CD4-positive, alpha-beta T cell treated with Interleukin-2 at 100 ng/mL for 4 hours (primary cell): ENCODE data around the gene GNB4.

Experiments used
- DNase-seq: peaks from one replicate; pipeline ENCODE4 v3.0.0-alpha.2; 2020; ENCODE audit warnings: low spot score

The GNB4 gene

DNA sequence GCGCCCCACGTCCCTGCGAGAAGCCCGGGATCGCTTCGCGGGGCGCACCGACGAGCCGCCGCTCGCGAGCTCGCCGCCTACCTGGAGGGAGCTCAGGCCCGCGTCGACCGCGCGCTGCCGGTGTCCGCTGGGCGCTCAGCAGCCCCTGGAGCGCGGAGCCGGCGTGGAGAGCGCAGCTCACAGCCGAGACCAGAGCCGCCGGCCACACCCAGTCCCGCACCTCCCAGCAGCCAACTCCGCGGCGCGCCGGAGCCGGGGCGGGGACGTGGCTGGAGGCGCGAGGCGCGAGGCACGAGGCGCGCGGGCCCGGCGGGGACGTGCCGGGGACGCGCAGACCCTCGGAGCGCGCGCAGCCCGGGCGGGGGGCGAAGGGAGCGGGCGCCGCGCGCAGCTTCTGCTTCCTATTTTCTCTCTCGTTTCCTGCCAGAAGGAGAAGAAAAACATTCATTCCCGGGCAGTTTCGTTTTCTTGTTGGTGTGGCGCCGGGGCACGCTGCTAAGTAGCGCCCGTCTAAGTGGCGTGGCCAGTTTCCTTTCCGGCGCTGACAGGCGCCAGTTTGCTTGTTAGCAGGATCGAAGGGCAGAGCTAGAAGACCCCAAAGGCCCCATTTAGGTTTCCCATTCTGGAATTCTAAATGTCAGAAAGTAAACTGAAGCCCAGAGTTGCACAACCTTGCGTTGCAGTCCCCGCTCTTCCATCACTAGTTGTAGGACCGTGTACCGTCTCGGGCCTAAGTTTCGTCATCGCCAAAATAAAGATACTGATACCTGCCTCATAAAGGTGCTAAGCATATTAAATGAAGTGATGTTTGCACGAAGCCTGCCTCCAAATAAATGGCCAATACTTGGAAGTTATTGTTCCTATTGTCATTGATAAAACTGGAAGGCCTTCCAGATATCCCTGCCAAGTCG lies at the start of gene GNB4:
TSS of gene GNB4 (minus strand) at position 206 of the 911 bp plus-strand sequence. CDS start 25,270 bp downstream, outside the sequence.
- DNase-seq: peak; percentile 30

DNA sequence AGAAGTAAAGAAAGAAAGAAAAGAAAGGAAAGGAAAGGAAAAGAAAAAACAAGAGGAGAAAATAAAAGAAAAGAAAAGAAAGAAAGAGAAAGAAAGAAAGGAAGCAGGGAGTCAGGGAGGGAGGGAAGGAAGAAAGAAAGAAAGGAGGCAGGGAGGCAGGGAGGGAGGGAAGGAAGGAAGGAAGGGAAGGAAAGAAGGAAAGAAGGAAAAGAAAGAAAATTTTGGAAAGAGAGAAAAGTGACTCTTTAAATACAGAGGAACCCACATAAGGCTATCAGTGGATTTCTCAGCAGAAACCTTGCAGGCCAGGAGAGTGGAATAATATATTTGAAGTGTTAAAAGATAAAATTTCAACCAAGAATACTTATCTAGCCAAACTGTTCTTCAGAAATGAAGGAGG lies 44.2 kb upstream of the GNB4 start:
- DNase-seq: no peak

DNA sequence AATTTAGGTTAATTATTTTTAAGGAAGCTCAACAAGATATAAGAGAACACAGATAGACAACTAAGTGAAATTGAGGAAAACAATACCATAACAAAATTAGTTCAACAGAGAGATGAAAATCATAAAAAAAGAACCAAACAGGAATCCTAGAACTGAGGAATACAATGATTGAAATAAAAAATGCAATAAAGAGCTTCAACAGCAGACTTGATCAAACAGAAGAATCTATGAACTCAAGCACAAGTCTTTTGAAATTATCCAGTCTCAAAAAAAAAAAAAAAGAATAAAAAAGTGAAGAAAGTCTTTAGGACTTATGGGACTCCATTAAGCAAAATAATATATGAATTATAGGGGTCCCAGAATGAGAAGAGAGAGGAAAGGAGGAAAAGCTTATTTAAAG lies 42.0 kb upstream of the GNB4 start:
- DNase-seq: no peak

DNA sequence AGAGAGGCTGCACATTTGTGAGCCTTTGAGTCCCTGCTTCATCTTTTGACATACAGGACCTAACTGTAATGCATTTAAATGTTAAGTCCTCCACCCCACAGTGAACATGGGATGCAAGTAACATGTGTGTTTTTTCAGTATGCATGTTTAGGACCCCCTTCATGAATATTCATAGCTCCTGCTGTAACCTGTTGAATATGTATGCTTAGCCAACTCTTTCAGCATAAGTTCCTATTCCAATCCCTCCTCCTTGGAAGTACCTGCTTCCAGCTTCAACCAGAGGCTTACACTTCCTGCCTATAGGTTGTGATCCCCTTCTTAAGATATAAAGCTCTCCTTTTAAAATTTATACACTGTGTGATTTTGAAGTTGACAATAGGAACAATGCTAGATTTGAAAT lies 36.9 kb upstream of the GNB4 start:
- no peak for DNase-seq

DNA sequence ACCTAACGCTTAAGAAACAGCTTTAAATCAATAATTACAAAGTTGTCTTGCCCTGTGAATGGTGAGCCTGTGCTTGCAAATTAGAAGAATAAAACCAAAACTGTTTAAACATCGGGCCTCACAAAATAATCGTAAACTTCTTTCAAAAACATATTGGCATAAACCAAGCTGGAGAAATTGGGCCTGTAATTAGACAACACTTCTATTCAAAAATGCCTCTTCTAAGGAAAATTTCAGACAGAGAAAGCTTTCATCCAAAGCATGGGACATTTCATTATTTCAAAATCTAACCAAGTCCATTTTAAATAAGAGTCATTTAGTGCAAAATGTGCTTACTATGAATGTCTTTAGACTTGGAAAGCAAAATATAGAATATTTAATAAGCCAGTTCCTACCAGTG lies 35.5 kb upstream of the GNB4 start:
- DNase-seq: no peak

DNA sequence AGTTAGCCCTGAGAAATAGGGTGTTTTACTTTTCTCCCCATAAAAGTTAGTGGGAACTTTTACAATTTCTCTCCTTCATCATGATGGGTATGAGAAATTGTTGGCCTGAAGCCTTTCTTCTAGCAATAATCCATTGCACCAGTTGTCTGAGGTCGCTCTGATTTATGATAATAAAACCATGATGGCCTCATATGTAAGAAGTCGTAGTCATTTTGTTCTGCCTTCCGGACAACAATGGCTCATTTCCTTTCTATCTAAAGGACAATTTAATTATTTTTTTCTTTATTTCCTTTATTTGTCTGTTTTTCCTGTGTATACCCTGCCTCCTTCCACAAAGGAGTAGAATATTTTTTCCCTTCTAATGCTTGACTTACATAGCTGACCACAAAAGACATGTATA lies 31.6 kb upstream of the GNB4 start:
- DNase-seq: no peak

DNA sequence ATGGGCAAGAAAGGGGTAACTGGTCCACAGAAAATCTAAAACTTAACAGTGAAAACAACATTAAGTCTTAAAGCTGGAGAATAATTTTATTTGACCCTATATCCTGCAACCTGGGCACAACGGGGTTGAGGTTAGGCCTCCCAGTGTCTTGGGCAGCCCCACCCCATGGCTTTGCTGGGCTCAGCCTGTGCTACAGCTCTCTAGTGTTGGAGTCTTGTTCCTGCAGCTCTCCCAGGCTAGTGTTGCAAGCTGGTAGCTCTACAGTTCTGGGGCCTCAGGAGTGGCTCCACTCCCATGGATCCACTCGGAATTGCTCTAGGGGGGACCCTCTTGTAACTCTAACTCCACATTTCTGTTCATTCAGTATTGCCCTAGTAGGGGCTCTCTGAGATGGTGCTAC lies 24.9 kb upstream of the GNB4 start:
- DNase-seq: no peak

DNA sequence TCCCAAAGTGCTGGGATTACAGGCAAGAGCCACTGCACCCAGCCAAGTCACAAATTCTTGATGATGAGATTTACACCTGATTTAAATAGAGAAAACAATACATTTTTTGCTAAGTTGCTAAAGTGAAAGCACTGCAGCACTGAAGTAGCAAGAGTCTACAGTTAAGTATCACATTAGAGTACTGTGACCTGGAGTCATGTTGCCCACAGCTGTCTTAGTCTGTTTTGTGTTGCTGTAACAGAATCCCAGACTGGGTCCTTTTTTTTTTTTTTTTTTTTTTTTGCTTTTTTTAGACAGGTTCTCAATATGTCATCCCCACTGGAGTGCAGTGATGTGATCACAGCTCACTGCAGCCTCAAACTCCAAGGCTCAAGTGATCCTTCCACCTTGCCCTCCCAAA lies 23.2 kb upstream of the GNB4 start:
- no peak for DNase-seq

DNA sequence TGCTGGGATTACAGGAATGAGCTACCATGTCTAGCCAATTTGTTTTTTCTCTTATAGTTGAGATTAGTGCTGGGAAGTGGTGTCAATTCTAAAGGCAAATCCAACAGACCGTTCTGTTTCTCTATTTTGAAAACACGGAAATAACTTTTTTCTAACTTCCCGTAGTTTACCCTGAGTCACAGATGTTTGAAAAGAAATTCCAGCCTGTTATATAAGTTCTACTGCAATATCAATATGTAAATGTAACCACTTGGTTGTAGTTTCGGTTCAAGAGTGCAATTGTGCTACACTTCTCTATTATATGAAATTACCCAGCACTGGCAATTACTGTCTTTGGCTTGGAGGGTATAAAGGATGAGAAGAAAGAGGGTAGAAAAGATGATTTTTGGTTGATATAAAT lies 22.3 kb upstream of the GNB4 start:
- no peak for DNase-seq

DNA sequence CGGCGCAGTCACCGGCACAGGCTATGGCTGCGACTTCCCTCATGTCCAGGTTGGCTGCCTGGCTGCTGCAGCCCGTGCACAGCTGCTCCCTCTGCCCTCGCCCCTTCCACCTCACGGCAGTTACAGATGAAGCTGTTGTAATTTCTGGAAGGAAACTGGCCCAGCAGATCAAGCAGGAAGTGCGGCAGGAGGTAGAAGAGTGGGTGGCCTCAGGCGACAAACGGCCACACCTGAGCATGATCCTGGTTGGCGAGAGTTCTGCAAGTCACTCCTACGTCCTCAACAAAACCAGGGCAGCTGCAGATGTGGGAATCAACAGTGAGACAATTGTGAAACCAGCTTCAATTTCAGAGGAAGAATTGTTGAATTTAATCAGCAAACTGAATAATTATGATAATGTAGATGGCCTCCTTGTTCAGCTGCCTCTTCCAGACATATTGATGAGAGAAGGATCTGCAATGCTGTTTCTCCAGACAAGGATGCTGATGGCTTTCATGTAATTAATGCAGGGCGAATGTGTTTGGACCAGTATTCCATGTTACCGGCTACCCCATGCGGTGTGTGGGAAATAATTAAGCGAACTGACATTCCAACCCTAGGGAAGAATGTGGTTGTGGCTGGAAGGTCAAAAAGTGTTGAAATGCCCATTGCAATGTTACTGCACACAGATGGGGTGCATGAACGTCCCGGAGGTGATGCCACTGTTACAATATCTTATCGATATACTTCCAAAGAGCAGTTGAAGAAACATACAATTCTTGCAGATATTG lies 13.2 kb upstream of the GNB4 start:
- DNase-seq: no peak

DNA sequence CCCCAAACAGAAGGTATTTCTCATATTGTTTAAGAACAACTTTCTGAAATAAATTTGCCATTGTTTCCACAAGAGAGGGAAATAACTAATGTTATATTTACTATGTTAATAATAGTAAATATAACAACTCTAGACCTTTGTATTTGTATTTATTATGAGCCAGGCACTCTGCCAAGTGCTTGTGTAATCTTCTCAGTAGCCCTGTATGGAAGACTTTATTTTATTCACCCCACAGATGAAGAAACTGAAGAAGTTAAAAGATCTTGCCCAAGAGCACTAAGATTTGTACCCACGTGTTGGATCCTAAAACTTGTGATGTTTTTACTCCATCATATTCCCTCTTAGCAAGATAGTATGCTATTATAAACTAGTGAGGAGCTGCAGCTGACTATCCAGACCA lies 12.0 kb upstream of the GNB4 start:
- no peak for DNase-seq

DNA sequence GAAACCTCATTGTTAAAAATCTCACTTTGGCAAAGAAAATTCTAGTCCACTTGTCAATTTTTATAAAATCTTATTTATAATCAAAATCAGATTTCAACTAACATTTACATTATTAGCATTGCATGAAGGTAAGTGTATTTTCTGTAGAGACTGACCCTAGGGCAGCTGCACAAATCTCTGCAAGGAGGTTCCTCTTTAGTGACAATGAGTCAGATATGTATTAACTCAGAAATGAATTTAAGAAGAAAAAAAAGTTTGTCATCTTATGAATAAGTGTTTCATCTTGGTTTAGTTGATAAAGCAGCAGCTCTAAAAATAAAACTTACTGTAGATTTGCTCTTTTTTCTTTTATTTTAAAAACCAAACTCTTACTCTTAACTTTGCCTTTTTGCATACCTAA lies 9.0 kb upstream of the GNB4 start:
- no peak for DNase-seq

DNA sequence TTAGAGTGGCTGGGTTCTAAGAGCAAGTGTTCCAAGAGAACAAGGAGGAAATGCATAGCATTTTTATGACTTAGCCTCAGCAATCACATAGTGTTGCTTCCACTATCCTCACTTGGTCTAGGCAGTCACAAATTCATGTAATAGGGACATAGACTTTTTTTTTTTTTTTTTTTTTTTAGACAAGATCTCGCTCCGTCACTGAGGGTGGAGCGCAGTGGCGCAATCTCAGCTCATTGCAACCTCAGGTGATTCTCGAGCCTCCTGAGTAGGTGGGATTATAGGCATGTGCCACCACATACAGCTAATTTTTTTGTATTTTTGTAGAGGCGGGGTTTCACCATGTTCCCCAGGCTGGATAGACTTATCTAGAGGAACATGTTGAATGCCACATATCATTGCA lies 4.7 kb upstream of the GNB4 start:
- no peak for DNase-seq

DNA sequence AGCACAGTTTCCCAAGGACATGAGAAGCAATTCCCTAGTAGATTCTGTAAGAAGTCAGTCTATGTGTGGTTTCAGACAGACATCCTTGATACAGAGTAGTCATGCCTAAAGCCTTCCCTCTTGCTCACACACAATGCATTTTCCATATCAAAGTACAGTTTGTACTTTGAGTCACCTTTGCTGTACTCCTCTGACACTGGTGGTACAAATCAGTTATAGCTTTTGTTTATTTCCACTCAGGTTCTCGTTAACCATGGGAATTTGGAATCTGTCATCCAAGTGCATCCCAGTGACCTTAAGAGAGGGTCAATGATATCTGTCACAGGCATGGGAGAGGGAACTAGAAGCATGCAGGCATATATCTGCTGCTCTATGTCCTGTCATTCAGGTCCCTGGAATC lies 3.6 kb upstream of the GNB4 start:
- DNase-seq: no peak

DNA sequence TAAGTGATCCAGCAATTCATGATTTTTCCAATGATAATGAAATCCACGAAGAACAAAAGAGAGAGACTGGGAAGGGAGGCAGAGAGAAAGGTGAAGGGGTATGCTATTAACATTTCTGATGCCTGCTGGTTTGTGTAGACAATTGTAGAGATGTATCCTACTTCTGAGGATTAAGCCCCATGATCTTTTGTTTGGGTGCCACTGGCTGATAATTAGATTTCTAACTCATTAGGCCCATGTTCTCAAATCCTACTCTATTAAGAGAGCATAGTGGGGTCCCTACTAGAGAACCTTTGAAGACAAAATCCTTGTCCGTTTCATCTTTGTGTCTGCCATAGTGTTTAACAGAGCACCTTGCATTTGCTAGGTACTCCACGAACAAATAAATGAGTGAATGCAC lies 2.7 kb upstream of the GNB4 start:
- DNase-seq: no peak

DNA sequence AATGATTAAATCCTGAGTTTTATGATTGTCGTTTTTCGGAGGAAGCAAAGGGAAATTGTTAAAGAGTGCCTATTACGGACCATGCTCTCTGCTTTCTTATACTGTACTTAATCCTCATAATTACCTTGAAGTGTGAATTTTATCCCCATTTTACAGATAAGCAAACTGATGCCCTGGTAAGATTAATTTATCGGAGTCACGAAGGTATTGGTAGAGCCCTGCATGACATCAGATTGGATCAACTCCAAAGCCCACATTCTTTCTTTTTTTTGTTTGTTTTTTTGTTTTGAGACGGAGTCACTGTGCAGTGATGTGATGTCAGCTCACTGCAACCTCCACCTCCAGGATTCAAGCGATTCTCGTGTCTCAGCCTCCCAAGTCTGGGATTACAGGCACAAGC lies 1.6 kb upstream of the GNB4 start:
- no peak for DNase-seq

DNA sequence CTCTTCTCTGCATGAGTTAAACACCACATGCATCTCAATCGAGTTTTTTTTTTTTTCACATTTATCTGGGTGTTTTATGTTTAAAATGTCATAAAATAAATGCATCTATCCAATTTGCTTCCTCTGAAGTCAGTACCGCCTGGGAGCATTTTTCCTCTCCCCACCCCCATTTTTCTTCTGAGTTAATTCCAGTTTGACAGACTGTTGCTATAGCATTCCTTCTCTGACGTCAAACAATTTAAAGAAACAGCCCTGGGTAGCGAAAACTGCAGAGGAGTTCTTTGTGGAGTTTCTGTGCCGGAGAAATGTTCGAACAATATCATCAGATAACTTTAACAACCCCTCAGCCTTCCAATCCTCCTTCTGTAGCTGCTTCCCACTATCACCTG lies 900 bp upstream of the GNB4 start:
- DNase-seq: no peak

DNA sequence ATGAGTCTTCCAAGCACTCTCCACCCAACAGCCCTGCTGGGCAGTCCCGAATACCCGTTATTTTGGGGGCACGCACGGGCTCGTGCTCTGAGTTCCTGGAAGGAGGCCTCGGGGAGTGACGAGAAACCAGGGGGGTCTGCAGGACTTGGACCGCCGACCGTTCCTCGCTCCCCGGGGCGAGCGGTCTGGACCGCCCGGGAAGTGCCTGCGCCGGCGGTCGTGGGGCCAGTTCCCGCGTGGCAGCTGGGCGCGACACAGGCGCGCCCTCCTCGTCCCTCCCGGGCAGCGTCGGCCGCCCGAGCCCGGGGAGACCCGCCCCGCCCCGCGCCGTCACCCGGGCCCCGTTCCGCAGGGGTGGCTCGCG lies 387 bp downstream of the GNB4 start:
- no peak for DNase-seq

DNA sequence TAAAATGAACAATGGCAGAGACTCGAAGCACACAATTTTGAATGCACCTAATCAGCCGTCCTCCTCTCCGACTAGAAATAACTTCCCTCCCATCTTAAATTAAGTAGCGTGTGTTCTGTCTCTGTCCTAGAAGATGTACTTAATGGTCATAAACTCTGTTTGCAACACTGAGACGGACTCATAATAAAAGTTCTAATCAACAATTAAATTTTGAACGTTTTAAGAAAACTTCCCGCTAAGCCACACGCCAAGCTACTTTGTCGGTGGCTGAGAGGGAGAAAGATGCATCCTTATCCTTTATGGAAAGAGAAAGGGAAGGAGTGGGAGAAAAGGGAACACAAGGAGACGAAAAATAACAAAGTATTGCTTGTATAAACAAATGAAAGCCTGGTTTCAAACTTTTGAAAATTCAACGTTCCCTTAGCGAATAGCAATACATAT lies 989 bp downstream of the GNB4 start:
- no peak for DNase-seq

DNA sequence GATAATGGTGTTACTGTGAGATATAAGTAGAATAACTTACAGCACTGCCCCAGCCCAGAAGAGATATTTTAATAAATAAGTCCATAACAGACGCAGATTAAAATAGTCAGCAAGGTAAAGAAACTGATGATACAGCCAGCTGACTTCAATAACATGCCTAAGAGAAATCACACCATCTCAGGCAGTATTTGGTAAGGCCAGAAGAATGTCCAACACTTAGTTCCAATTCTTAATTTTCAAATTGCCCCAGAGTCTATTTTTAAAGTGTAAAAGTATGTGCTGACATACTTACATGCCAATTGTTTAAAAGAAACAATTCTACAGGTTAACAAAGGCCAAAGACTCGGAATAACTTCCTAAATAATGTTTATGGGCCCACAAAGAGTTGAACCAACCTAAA lies 1.6 kb downstream of the GNB4 start:
- DNase-seq: no peak

DNA sequence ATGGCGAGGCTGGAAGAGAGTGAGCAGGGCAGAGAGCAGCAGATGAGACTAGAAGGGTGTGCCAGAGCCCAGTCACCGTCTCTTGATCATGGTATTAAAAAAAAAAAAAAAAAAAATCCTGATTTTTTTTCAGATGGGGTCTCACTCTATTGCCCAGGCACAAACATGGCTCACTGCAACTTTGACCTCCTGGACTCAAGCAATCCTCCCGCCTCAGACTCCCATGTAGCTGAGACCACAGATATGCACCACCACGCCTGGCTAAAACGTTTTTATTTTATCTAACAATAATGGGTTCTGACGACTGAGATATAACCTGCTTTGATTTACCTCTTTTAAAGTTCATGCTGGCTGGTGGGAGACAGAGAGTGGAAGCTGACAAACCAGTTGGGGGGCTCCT lies 4.0 kb downstream of the GNB4 start:
- DNase-seq: no peak

DNA sequence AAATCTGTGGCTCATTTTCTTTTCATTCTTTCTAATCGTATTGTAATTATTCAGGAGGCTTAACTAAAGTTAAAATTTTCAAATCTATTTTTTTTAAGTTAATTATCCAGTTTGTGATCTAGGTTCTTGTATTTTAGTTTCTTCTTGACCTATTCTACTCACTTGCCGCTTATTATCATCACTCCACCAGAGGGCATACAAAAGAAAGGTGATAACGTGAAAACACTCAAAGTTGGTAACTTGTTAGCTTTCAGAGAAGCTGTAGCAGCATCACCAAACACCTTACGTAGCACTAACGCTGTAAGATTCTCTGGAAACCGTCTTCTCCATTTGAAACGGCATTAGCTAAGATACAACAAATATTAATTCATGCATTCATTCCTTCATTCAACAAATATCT lies 4.8 kb downstream of the GNB4 start:
- no peak for DNase-seq

DNA sequence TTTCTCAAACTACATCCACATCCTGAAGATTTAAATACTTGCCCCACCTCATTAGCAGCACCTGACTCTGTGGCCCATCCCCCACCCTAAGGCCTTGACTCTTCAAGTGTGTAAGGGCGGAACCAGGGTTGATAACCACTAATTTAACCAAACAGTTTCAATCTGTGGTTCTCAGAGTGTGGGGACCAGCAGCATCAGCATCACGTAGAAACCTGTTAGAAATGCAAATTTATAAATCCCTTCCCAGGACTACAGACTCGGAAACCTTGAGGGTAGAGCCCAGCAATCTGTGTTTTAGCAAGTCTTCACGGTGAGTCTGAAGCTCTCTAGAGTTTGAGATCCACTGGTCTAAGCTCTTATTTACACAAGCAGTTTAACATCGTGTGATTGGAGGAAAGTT lies 12.4 kb downstream of the GNB4 start:
- DNase-seq: no peak

DNA sequence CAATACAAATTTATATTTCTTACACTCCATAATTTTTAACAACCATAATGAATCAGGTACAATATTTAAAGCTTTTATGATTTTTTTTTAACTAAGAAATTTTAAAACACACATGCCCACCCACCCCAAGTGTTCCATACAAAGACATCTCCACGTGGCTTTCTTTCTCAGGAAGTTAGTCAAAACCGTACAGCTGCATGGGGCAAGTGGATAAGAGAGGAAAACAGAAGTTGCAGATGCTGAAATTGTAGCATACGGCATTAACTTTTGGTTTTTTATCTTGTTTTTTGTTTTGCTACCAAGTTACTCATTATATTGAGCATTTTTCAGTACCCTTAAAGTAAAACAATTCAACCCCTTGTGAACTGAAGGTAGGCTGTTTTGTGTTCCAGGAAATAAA lies 14.8 kb downstream of the GNB4 start:
- no peak for DNase-seq
